ENCODE data around the gene KRTAP22-2.

Gene KRTAP22-2

GRCh38 chr21:30567617-30568016 is 22.6 kb downstream of the KRTAP22-2 start:
- FAIRE-seq = no peak
- TF ChIP-seq CTCF (IDR thresholded peaks at IDR 0.05; ENCODE audit: insufficient read depth, missing control alignments) = no peak
- no peak for DNase-seq (ENCODE audit: insufficient read length, low spot score)

- FAIRE-seq (no peak), DNase-seq (ENCODE audit: insufficient read length, low spot score) (no peak)
- no peak for TF ChIP-seq CTCF (IDR thresholded peaks at IDR 0.05; ENCODE audit: insufficient read depth, missing control alignments)
Measured at GRCh38 chr21:30563630-30564029, 26.6 kb downstream of the KRTAP22-2 start.

GRCh38 chr21:30563072-30563471 is 27.1 kb downstream of the KRTAP22-2 start:
- TF ChIP-seq CTCF (IDR thresholded peaks at IDR 0.05; ENCODE audit: insufficient read depth, missing control alignments) = no peak
- no peak for DNase-seq (ENCODE audit: insufficient read length, low spot score)
- no peak for FAIRE-seq

GRCh38 chr21:30561957-30562356 is 28.2 kb downstream of the KRTAP22-2 start:
- DNase-seq (ENCODE audit: insufficient read length, low spot score) (no peak), FAIRE-seq (no peak)
- no peak for TF ChIP-seq CTCF (IDR thresholded peaks at IDR 0.05; ENCODE audit: insufficient read depth, missing control alignments)

GRCh38 chr21:30561264-30561895 is 28.8 kb downstream of the KRTAP22-2 start, which contains the start of gene KRTAP19-7:
Gene KRTAP19-7, minus strand, starts transcription at chr21:30561314. Its CDS starts 25 bp downstream, at chr21:30561289.
- no peak for FAIRE-seq
- TF ChIP-seq CTCF (IDR thresholded peaks at IDR 0.05; ENCODE audit: insufficient read depth, missing control alignments) = no peak
- DNase-seq (ENCODE audit: insufficient read length, low spot score) = no peak

GRCh38 chr21:30555095-30555494 is 35.1 kb downstream of the KRTAP22-2 start:
- FAIRE-seq (no peak), DNase-seq (ENCODE audit: insufficient read length, low spot score) (no peak)
- no peak for TF ChIP-seq CTCF (IDR thresholded peaks at IDR 0.05; ENCODE audit: insufficient read depth, missing control alignments)

GRCh38 chr21:30552782-30553181 is 37.4 kb downstream of the KRTAP22-2 start:
- no peak for TF ChIP-seq CTCF (IDR thresholded peaks at IDR 0.05; ENCODE audit: insufficient read depth, missing control alignments)
- FAIRE-seq = no peak
- no peak for DNase-seq (ENCODE audit: insufficient read length, low spot score)
